Measurements from ENCODE around the gene PIK3R5. TPM values are rescaled to one million over a fixed set of nuclear protein-coding genes. Genes with fewer than 3 reads are reported as not detected.

PIK3R5 gene
- total and polyA plus RNA-seq, 8 donors, result 0.69 to 6.8 (median 1.7) TPM

- no peak for ATAC-seq
- intact Hi-C loops (cut with DNase I), result loop anchor here in 1 of 3 donors (10.0 kb wide), 1 partner anchor 94 kb away; no protein-coding TSS in a partner anchor
- Histone ChIP-seq H3K9me3 (no peaks in the 10 kb centered on the region), H3K27me3 (peaks cover 0 to 8% (median 0%) of the 10 kb centered on the region in 4 donors), H3K4me3 (no peak overlapping the region), H3K27ac (no peak overlapping the region), H3K4me1 (no peaks in the 10 kb centered on the region), H3K36me3 (no peaks in the 10 kb centered on the region)
- no peak for DNase-seq
- no peak for FAIRE-seq
- TF ChIP-seq CTCF (IDR thresholded peaks at IDR 0.05), result no peak
- 60 to 64% methylated on average over 6 of the region's 6 CpGs for WGBS, 2 donors
Observed at GRCh38 chr17:8898636-8899035, 66.9 kb downstream of the PIK3R5 start.

- DNase-seq (no peak), FAIRE-seq (no peak), ATAC-seq (no peak)
- Histone ChIP-seq H3K4me3 (no peak overlapping the region), H3K27me3 (peaks cover 0 to 4% (median 0%) of the 10 kb centered on the region in 4 donors), H3K9me3 (no peaks in the 10 kb centered on the region), H3K27ac (no peak overlapping the region), H3K36me3 (no peaks in the 10 kb centered on the region), H3K4me1 (no peaks in the 10 kb centered on the region)
- intact Hi-C loops (cut with DNase I), result loop anchor here in 1 of 3 donors (10.0 kb wide), 1 partner anchor 93 kb away; no protein-coding TSS in a partner anchor
- TF ChIP-seq CTCF (IDR thresholded peaks at IDR 0.05), result no peak
- 58 to 64% methylated on average over 2 of the region's 2 CpGs for WGBS, 2 donors
Observed at GRCh38 chr17:8898126-8898525, 67.4 kb downstream of the PIK3R5 start.

- no peak for TF ChIP-seq CTCF (IDR thresholded peaks at IDR 0.05)
- ATAC-seq (no peak), DNase-seq (no peak), FAIRE-seq (no peak)
- H3K27ac ChIP-seq, result no peak overlapping the region
- no peaks in the 10 kb centered on the region for H3K36me3 ChIP-seq
- H3K27me3 ChIP-seq, result no peaks in the 10 kb centered on the region
- 65 to 66% methylated on average over 12 of the region's 12 CpGs for WGBS, 2 donors
- H3K4me1 ChIP-seq, result no peaks in the 10 kb centered on the region
- no peaks in the 10 kb centered on the region for H3K9me3 ChIP-seq
- intact Hi-C loops (cut with DNase I), result loop anchor here in 1 of 3 donors (10.0 kb wide), 1 partner anchor 92 kb away; no protein-coding TSS in a partner anchor
- H3K4me3 ChIP-seq, result no peak overlapping the region
Observed at GRCh38 chr17:8896641-8897635, 68.6 kb downstream of the PIK3R5 start.

GRCh38 chr17:8896087-8896486 is 69.4 kb downstream of the PIK3R5 start:
- no peak for TF ChIP-seq CTCF (IDR thresholded peaks at IDR 0.05)
- Histone ChIP-seq H3K36me3 (no peaks in the 10 kb centered on the region), H3K4me3 (no peak overlapping the region), H3K4me1 (no peaks in the 10 kb centered on the region), H3K27me3 (no peaks in the 10 kb centered on the region), H3K27ac (no peak overlapping the region), H3K9me3 (no peaks in the 10 kb centered on the region)
- FAIRE-seq, result no peak
- WGBS, 2 donors, result 47 to 76% methylated on average over 3 of the region's 3 CpGs
- ATAC-seq, result no peak
- intact Hi-C loops (cut with DNase I), result loop anchor here in 1 of 3 donors (10.0 kb wide), 1 partner anchor 91 kb away; no protein-coding TSS in a partner anchor
- no peak for DNase-seq

All from pancreas (tissue), 10 donors.